Chondrocyte (in vitro differentiated cells): ENCODE measurements around the gene ATP8B4. TPM values are rescaled to one million over a fixed set of nuclear protein-coding genes. Genes with fewer than 3 reads are reported as not detected.

ENCODE experiments used
- DNase-seq: peaks from one replicate; pipeline ENCODE4 v3.0.0; 2021; ENCODE audit warnings: mixed read lengths, low spot score
- H3K27ac Mint-ChIP-seq: one replicate; pipeline ENCODE4 v1.8.0; 2021; ENCODE audit warnings: mild to moderate bottlenecking, moderate library complexity, mixed read lengths; ENCODE audit not compliant: unreplicated experiment
- H3K27me3 Mint-ChIP-seq: 2 replicates; pipeline ENCODE4 v1.8.0; 2021; ENCODE audit warnings: low read depth, mixed read lengths
- H3K36me3 Mint-ChIP-seq: 2 replicates; pipeline ENCODE4 v1.8.0; 2021; ENCODE audit warnings: low read depth, mixed read lengths
- H3K4me1 Mint-ChIP-seq: 2 replicates; pipeline ENCODE4 v1.8.0; 2021; ENCODE audit warnings: low read depth, mild to moderate bottlenecking, mixed read lengths
- H3K4me3 Mint-ChIP-seq: one replicate; pipeline ENCODE4 v1.8.0; 2021; ENCODE audit warnings: mild to moderate bottlenecking, moderate library complexity, mixed read lengths; ENCODE audit not compliant: unreplicated experiment
- H3K9me3 Mint-ChIP-seq: 2 replicates; pipeline ENCODE4 v1.8.0; 2021; ENCODE audit warnings: low read depth, mixed read lengths
- total RNA-seq: library from RNA; stranded (reverse); gene quantifications from 3 replicates; pipeline ENCODE4 v1.2.1, GENCODE V29; 2021
- TF ChIP-seq, protein P1 (sequence below): fragments of 200-600 bp; sonication (generic); IDR thresholded peaks from 2 replicates; pipeline ENCODE4 v1.5.0; 2021; ENCODE audit warnings: antibody characterized with exemption, mild to moderate bottlenecking, moderate library complexity

Gene ATP8B4
- total RNA-seq, 1 donor from 2014 or later = not detected

DNA sequence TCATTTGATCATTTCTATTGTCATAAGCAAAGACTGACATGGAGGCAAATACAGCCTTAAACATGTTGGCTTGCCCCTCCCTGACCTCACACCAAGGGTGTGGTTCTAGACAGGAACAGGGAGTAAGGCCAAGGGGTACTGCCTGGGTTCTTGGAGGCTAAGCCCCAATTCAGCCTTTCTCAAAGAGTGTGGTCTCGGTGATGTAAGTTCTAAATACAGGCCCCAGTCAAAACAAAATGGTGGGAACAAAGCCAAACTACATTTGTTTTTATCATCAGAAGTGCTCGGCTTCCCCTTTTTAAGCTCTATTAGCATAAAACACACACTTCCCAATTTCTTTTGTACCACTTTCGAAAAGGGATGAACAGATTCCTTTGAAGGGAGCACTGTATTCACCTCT lies 129.5 kb downstream of the ATP8B4 start:
- H3K27me3 Mint-ChIP-seq = peaks cover 16% of the 10 kb centered on the region
- H3K4me1 Mint-ChIP-seq = no peaks in the 10 kb centered on the region
- H3K27ac Mint-ChIP-seq = no peak overlapping the region
- no peak overlapping the region for H3K4me3 Mint-ChIP-seq
- no peak for DNase-seq
- no peaks in the 10 kb centered on the region for H3K9me3 Mint-ChIP-seq
- no peaks in the 10 kb centered on the region for H3K36me3 Mint-ChIP-seq
- TF ChIP-seq, protein P1, sequence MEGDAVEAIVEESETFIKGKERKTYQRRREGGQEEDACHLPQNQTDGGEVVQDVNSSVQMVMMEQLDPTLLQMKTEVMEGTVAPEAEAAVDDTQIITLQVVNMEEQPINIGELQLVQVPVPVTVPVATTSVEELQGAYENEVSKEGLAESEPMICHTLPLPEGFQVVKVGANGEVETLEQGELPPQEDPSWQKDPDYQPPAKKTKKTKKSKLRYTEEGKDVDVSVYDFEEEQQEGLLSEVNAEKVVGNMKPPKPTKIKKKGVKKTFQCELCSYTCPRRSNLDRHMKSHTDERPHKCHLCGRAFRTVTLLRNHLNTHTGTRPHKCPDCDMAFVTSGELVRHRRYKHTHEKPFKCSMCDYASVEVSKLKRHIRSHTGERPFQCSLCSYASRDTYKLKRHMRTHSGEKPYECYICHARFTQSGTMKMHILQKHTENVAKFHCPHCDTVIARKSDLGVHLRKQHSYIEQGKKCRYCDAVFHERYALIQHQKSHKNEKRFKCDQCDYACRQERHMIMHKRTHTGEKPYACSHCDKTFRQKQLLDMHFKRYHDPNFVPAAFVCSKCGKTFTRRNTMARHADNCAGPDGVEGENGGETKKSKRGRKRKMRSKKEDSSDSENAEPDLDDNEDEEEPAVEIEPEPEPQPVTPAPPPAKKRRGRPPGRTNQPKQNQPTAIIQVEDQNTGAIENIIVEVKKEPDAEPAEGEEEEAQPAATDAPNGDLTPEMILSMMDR = no peak

GRCh38 chr15:49988766-49989165 lies 130.3 kb downstream of the ATP8B4 start:
- TF ChIP-seq, protein P1 = no peak
- H3K4me1 Mint-ChIP-seq = no peaks in the 10 kb centered on the region
- no peak overlapping the region for H3K27ac Mint-ChIP-seq
- no peak overlapping the region for H3K4me3 Mint-ChIP-seq
- H3K36me3 Mint-ChIP-seq = no peaks in the 10 kb centered on the region
- no peak for DNase-seq
- H3K27me3 Mint-ChIP-seq = peaks cover 16% of the 10 kb centered on the region
- H3K9me3 Mint-ChIP-seq = no peaks in the 10 kb centered on the region

GRCh38 chr15:49987896-49988295 lies 131.1 kb downstream of the ATP8B4 start:
- Mint-ChIP-seq H3K9me3 (no peaks in the 10 kb centered on the region), H3K27me3 (peaks cover 11% of the 10 kb centered on the region), H3K36me3 (no peaks in the 10 kb centered on the region), H3K4me1 (no peaks in the 10 kb centered on the region), H3K4me3 (no peak overlapping the region), H3K27ac (no peak overlapping the region)
- DNase-seq = no peak
- TF ChIP-seq, protein P1 = no peak

DNA sequence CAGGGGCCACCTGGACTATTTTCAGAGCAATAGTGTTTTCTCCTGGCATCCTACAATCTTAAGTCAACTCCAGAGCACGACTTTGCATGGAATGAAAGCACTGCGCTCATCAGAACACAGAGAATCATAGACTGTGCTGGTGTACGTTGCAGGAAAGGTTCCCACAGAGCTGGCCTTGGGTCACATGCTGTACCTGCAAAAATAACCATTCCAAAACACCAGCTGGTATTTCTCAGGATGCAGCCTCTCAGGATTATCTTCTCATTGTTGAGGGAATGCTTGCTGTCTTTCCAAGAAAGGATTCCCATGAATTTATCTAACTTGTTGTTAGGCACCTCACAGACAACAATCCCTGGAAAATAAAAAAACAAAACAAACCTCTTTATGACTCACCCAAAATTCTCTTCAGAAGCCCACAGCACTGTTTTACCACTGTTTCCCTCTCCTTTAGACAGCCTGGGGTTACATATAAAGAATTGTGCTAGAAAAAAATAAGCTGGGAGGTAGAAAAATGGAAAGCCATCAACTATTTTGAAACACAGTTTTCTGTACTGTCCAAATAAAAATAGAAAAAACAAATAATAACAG lies 131.7 kb downstream of the ATP8B4 start:
- Mint-ChIP-seq H3K27ac (no peak overlapping the region), H3K27me3 (peaks cover 9% of the 10 kb centered on the region), H3K36me3 (no peaks in the 10 kb centered on the region), H3K4me3 (no peak overlapping the region), H3K4me1 (no peaks in the 10 kb centered on the region), H3K9me3 (no peaks in the 10 kb centered on the region)
- DNase-seq = no peak
- TF ChIP-seq, protein P1 = no peak

GRCh38 chr15:49986326-49986725 lies 132.7 kb downstream of the ATP8B4 start:
- Mint-ChIP-seq H3K4me3 (no peak overlapping the region), H3K27me3 (peaks cover 9% of the 10 kb centered on the region), H3K9me3 (no peaks in the 10 kb centered on the region), H3K27ac (no peak overlapping the region), H3K4me1 (no peaks in the 10 kb centered on the region), H3K36me3 (no peaks in the 10 kb centered on the region)
- no peak for DNase-seq
- TF ChIP-seq, protein P1 = no peak
